Measurements from ENCODE around the gene THOC3.
A peak's percentile ranks its signal among the peaks of the same experiment; 100 is the strongest.
"Not testable (repeated sequence)": the region's sequence is repeated elsewhere in the genome, so short reads cannot be mapped to it uniquely, and the experiment has no call there.

Gene THOC3

GRCh38 chr5:175925106-175925505, 43.0 kb downstream of the THOC3 start:
- H2AFZ ChIP-seq (ENCODE audit: low read depth, low read length); H3K14ac ChIP-seq (ENCODE audit: low read length in 2 of 2); H3K23ac ChIP-seq (ENCODE audit: low read length in 2 of 2); H2BK12ac ChIP-seq (ENCODE audit: low read length in 2 of 2); H2AK5ac ChIP-seq (ENCODE audit: low read length, severe bottlenecking); H3K79me1 ChIP-seq (replicated peaks; ENCODE audit: low read length, poor library complexity, severe bottlenecking); H3K4me3 ChIP-seq (ENCODE audit: insufficient read depth in 1 of 2, low read depth in 1 of 2, low read length in 2 of 2); H2BK5ac ChIP-seq (ENCODE audit: low read depth, low read length, poor library complexity, severe bottlenecking); H4K8ac ChIP-seq (ENCODE audit: low read length); H3K27me3 ChIP-seq (ENCODE audit: control insufficient read depth in 1 of 2, insufficient read depth in 1 of 2, low read length in 2 of 2); H3K4ac ChIP-seq (ENCODE audit: low read depth in 1 of 2, low read length in 2 of 2); H3K4me1 ChIP-seq (ENCODE audit: control insufficient read depth, insufficient read depth, low read depth, low read length); H4K91ac ChIP-seq (ENCODE audit: low read length); H3K36me3 ChIP-seq (ENCODE audit: control insufficient read depth in 1 of 2, insufficient read depth in 2 of 2, low read depth in 1 of 2, low read length in 2 of 2); H2BK120ac ChIP-seq (ENCODE audit: low read depth, low read length); H3K9me3 ChIP-seq (ENCODE audit: control insufficient read depth, low read length); H3K9ac ChIP-seq (ENCODE audit: low read length); H3K27ac ChIP-seq (ENCODE audit: low read length, poor library complexity, severe bottlenecking); H3K4me2 ChIP-seq (ENCODE audit: low read length, poor library complexity, severe bottlenecking); H2BK15ac ChIP-seq (ENCODE audit: low read depth, poor library complexity, severe bottlenecking); DNase-seq: not testable (repeated sequence)
- H3K18ac ChIP-seq (ENCODE audit: low read depth in 1 of 2, low read length in 2 of 2): peak overlapping the region in 1 of 2 experiments; percentile 34
- WGBS: 96% methylated on average over 4 of the region's 4 CpGs

GRCh38 chr5:175922192-175922885, 45.8 kb downstream of the THOC3 start:
- no peak overlapping the region for H2BK15ac ChIP-seq (ENCODE audit: low read depth, poor library complexity, severe bottlenecking)

DNA sequence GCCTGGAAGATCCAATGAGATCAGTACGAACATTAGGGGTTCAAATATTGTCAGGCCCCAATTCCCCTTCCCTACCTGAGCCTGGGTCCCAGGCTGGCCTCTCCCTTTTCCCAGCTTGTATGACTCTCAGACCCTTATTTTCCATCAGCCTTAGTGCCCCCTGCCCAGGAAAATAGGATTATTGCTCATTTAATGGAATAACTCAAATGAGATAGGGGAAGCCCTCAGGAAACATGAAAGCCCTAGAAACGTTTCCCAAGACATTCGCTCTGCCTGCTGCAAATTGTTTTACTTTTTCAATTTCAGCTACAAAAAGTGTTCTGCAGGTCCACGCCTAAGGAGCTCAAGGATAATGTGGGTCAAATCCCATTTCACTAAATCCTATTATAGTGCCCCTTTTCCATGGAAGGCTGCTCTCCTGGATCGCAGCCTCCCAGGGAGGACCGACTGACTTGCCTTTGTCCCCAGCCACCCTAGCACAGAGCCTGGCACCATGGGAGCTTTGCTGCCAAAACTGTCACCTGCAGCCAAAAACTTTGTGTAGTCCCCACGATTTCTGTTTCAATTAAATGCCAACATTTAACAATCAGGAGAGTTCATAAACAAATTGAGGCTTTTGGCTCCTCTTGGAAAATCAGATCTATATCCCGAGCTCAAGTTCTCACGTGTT, 46.9 kb downstream of the THOC3 start:
- Histone ChIP-seq H3K14ac (ENCODE audit: low read length in 2 of 2) (peak overlapping the region in 1 of 2 experiments; percentile 26), H2AK5ac (ENCODE audit: low read length, severe bottlenecking) (peak overlapping the region; percentile 72), H3K23ac (ENCODE audit: low read length in 2 of 2) (no peak overlapping the region), H2BK15ac (ENCODE audit: low read depth, poor library complexity, severe bottlenecking) (peak overlapping the region; percentile 89), H3K4me3 (ENCODE audit: insufficient read depth in 1 of 2, low read depth in 1 of 2, low read length in 2 of 2) (no peak overlapping the region), H3K27me3 (ENCODE audit: control insufficient read depth in 1 of 2, insufficient read depth in 1 of 2, low read length in 2 of 2) (no peaks in the 10 kb centered on the region), H2AFZ (ENCODE audit: low read depth, low read length) (no peak overlapping the region), H3K9ac (ENCODE audit: low read length) (no peak overlapping the region), H3K18ac (ENCODE audit: low read depth in 1 of 2, low read length in 2 of 2) (peak overlapping the region; percentile 65 to 92), H3K4ac (ENCODE audit: low read depth in 1 of 2, low read length in 2 of 2) (peak overlapping the region; percentile 2 to 80), H3K27ac (ENCODE audit: low read length, poor library complexity, severe bottlenecking) (peak overlapping the region; percentile 54), H2BK120ac (ENCODE audit: low read depth, low read length) (peak overlapping the region; percentile 67), H3K4me1 (ENCODE audit: control insufficient read depth, insufficient read depth, low read depth, low read length) (peaks cover 6% of the 10 kb centered on the region), H4K8ac (ENCODE audit: low read length) (no peak overlapping the region), H3K36me3 (ENCODE audit: control insufficient read depth in 1 of 2, insufficient read depth in 2 of 2, low read depth in 1 of 2, low read length in 2 of 2) (no peaks in the 10 kb centered on the region), H3K79me1 (replicated peaks; ENCODE audit: low read length, poor library complexity, severe bottlenecking) (no peaks in the 10 kb centered on the region), H2BK5ac (ENCODE audit: low read depth, low read length, poor library complexity, severe bottlenecking) (no peak overlapping the region), H3K4me2 (ENCODE audit: low read length, poor library complexity, severe bottlenecking) (no peak overlapping the region), H2BK12ac (ENCODE audit: low read length in 2 of 2) (peak overlapping the region; percentile 70 to 89), H3K9me3 (ENCODE audit: control insufficient read depth, low read length) (no peaks in the 10 kb centered on the region), H4K91ac (ENCODE audit: low read length) (peak overlapping the region; percentile 79)
- no peak for DNase-seq
- 94% methylated on average over 9 of the region's 9 CpGs for WGBS

More at GRCh38 chr5:175922192-175922885, 45.8 kb downstream of the THOC3 start:
- no peaks in the 10 kb centered on the region for H3K9me3 ChIP-seq (ENCODE audit: control insufficient read depth, low read length)
- peak overlapping the region; percentile 39 for H3K9ac ChIP-seq (ENCODE audit: low read length)
- no peaks in the 10 kb centered on the region for H3K27me3 ChIP-seq (ENCODE audit: control insufficient read depth in 1 of 2, insufficient read depth in 1 of 2, low read length in 2 of 2)
- peak overlapping the region in 1 of 2 experiments; percentile 67 for H3K4ac ChIP-seq (ENCODE audit: low read depth in 1 of 2, low read length in 2 of 2)
- H3K4me1 ChIP-seq (ENCODE audit: control insufficient read depth, insufficient read depth, low read depth, low read length): peaks cover 6% of the 10 kb centered on the region
- WGBS: 70% methylated on average over 3 of the region's 3 CpGs
- H3K14ac ChIP-seq (ENCODE audit: low read length in 2 of 2): peak overlapping the region; percentile 2 to 7
- peak overlapping the region; percentile 55 to 79 for H3K18ac ChIP-seq (ENCODE audit: low read depth in 1 of 2, low read length in 2 of 2)
- peak overlapping the region; percentile 15 to 38 for H2BK12ac ChIP-seq (ENCODE audit: low read length in 2 of 2)
- no peaks in the 10 kb centered on the region for H3K79me1 ChIP-seq (replicated peaks; ENCODE audit: low read length, poor library complexity, severe bottlenecking)
- H3K4me2 ChIP-seq (ENCODE audit: low read length, poor library complexity, severe bottlenecking): no peak overlapping the region
- H3K36me3 ChIP-seq (ENCODE audit: control insufficient read depth in 1 of 2, insufficient read depth in 2 of 2, low read depth in 1 of 2, low read length in 2 of 2): no peaks in the 10 kb centered on the region
- peak overlapping the region; percentile 70 for H3K27ac ChIP-seq (ENCODE audit: low read length, poor library complexity, severe bottlenecking)
- no peak overlapping the region for H4K8ac ChIP-seq (ENCODE audit: low read length)
- H2AFZ ChIP-seq (ENCODE audit: low read depth, low read length): no peak overlapping the region
- H2BK120ac ChIP-seq (ENCODE audit: low read depth, low read length): peak overlapping the region; percentile 36
- H4K91ac ChIP-seq (ENCODE audit: low read length): no peak overlapping the region
- peak overlapping the region in 1 of 2 experiments; percentile 2 for H3K4me3 ChIP-seq (ENCODE audit: insufficient read depth in 1 of 2, low read depth in 1 of 2, low read length in 2 of 2)
- peak; percentile 75 for DNase-seq
- H2BK5ac ChIP-seq (ENCODE audit: low read depth, low read length, poor library complexity, severe bottlenecking): peak overlapping the region; percentile 20
- peak overlapping the region; percentile 47 for H2AK5ac ChIP-seq (ENCODE audit: low read length, severe bottlenecking)
- H3K23ac ChIP-seq (ENCODE audit: low read length in 2 of 2): peak overlapping the region in 1 of 2 experiments; percentile 34

- H2BK5ac ChIP-seq (ENCODE audit: low read depth, low read length, poor library complexity, severe bottlenecking): no peak overlapping the region
- H2BK15ac ChIP-seq (ENCODE audit: low read depth, poor library complexity, severe bottlenecking): no peak overlapping the region
- no peak overlapping the region for H3K4me3 ChIP-seq (ENCODE audit: insufficient read depth in 1 of 2, low read depth in 1 of 2, low read length in 2 of 2)
- no peaks in the 10 kb centered on the region for H3K79me1 ChIP-seq (replicated peaks; ENCODE audit: low read length, poor library complexity, severe bottlenecking)
- no peak overlapping the region for H2AFZ ChIP-seq (ENCODE audit: low read depth, low read length)
- H3K4ac ChIP-seq (ENCODE audit: low read depth in 1 of 2, low read length in 2 of 2): no peak overlapping the region
- H4K91ac ChIP-seq (ENCODE audit: low read length): no peak overlapping the region
- DNase-seq: peak; percentile 23
- H3K27ac ChIP-seq (ENCODE audit: low read length, poor library complexity, severe bottlenecking): no peak overlapping the region
- peaks cover 6% of the 10 kb centered on the region for H3K4me1 ChIP-seq (ENCODE audit: control insufficient read depth, insufficient read depth, low read depth, low read length)
- WGBS: 66% methylated on average over 9 of the region's 9 CpGs
- H2AK5ac ChIP-seq (ENCODE audit: low read length, severe bottlenecking): no peak overlapping the region
- H3K18ac ChIP-seq (ENCODE audit: low read depth in 1 of 2, low read length in 2 of 2): peak overlapping the region; percentile 17 to 71
- H3K14ac ChIP-seq (ENCODE audit: low read length in 2 of 2): no peak overlapping the region
- H3K9ac ChIP-seq (ENCODE audit: low read length): peak overlapping the region; percentile 2
- no peak overlapping the region for H3K23ac ChIP-seq (ENCODE audit: low read length in 2 of 2)
- H2BK120ac ChIP-seq (ENCODE audit: low read depth, low read length): peak overlapping the region; percentile 8
- H3K27me3 ChIP-seq (ENCODE audit: control insufficient read depth in 1 of 2, insufficient read depth in 1 of 2, low read length in 2 of 2): no peaks in the 10 kb centered on the region
- H3K4me2 ChIP-seq (ENCODE audit: low read length, poor library complexity, severe bottlenecking): no peak overlapping the region
- no peaks in the 10 kb centered on the region for H3K9me3 ChIP-seq (ENCODE audit: control insufficient read depth, low read length)
- H3K36me3 ChIP-seq (ENCODE audit: control insufficient read depth in 1 of 2, insufficient read depth in 2 of 2, low read depth in 1 of 2, low read length in 2 of 2): no peaks in the 10 kb centered on the region
- no peak overlapping the region for H4K8ac ChIP-seq (ENCODE audit: low read length)
- H2BK12ac ChIP-seq (ENCODE audit: low read length in 2 of 2): peak overlapping the region in 1 of 2 experiments; percentile 21
Measured at GRCh38 chr5:175920231-175920811, 47.8 kb downstream of the THOC3 start.
